ENCODE data around the gene FGF8. TPM values are rescaled to one million over a fixed set of nuclear protein-coding genes. Genes with fewer than 3 reads are reported as not detected.
A peak's percentile ranks its signal among the peaks of the same experiment; 100 is the strongest.

Gene FGF8
- total RNA-seq, 2 experiments from 2014 or later = not detected

- no peak overlapping the region for H3K27ac Mint-ChIP-seq
- H3K36me3 Mint-ChIP-seq (ENCODE audit: low read depth) = peaks cover 28% of the 10 kb centered on the region
- peaks cover 27% of the 10 kb centered on the region for H3K27me3 Mint-ChIP-seq
- no peaks in the 10 kb centered on the region for H3K9me3 Mint-ChIP-seq
- POLR2A ChIA-PET = interaction anchor here (1.6 kb wide), 1 partner anchor 193 kb away, joined by 4 read pairs; the partner anchor contains the start of genes DPCD and POLL
- H3K4me1 Mint-ChIP-seq = peaks cover 60% of the 10 kb centered on the region
- DNase-seq = peak; percentile 75
- CTCF ChIA-PET = interaction anchor here (0.5 to 4.7 kb wide), 29 partner anchors 9 to 568 kb away, joined by 3 to 30 read pairs (median 4); partner anchors contain the start of gene OGA
- peak overlapping the region; percentile 19 for H3K4me3 Mint-ChIP-seq
Measured at GRCh38 chr10:101780818-101781654, 5.1 kb upstream of the FGF8 start.

GRCh38 chr10:101780187-101780817, 4.4 kb upstream of the FGF8 start:
- no peak overlapping the region for H3K27ac Mint-ChIP-seq
- H3K36me3 Mint-ChIP-seq (ENCODE audit: low read depth) = peaks cover 22% of the 10 kb centered on the region
- H3K4me3 Mint-ChIP-seq = peak overlapping the region; percentile 65
- POLR2A ChIA-PET = no interaction called here
- H3K27me3 Mint-ChIP-seq = peaks cover 28% of the 10 kb centered on the region
- peaks cover 60% of the 10 kb centered on the region for H3K4me1 Mint-ChIP-seq
- no peak for DNase-seq
- H3K9me3 Mint-ChIP-seq = no peaks in the 10 kb centered on the region
- CTCF ChIA-PET = interaction anchor here (0.5 to 4.7 kb wide), 12 partner anchors 9 to 567 kb away, joined by 3 to 30 read pairs (median 5); no protein-coding TSS in a partner anchor

GRCh38 chr10:101779544-101780186, 3.8 kb upstream of the FGF8 start:
- H3K4me1 Mint-ChIP-seq = peaks cover 59% of the 10 kb centered on the region
- peak; percentile 84 for DNase-seq
- CTCF ChIA-PET = interaction anchor here (0.7 to 4.7 kb wide), 7 partner anchors 16 to 687 kb away, joined by 4 to 30 read pairs (median 6); no protein-coding TSS in a partner anchor
- POLR2A ChIA-PET = no interaction called here
- no peaks in the 10 kb centered on the region for H3K9me3 Mint-ChIP-seq
- no peak overlapping the region for H3K27ac Mint-ChIP-seq
- peaks cover 16% of the 10 kb centered on the region for H3K36me3 Mint-ChIP-seq (ENCODE audit: low read depth)
- H3K27me3 Mint-ChIP-seq = peaks cover 34% of the 10 kb centered on the region
- H3K4me3 Mint-ChIP-seq = peak overlapping the region; percentile 65

- no peak for DNase-seq
- H3K27ac Mint-ChIP-seq = peak overlapping the region; percentile 76
- H3K9me3 Mint-ChIP-seq = no peaks in the 10 kb centered on the region
- H3K4me1 Mint-ChIP-seq = peaks cover 53% of the 10 kb centered on the region
- CTCF ChIA-PET = interaction anchor here (0.6 to 1.2 kb wide), 4 partner anchors 58 to 686 kb away, joined by 3 to 6 read pairs (median 5); no protein-coding TSS in a partner anchor
- POLR2A ChIA-PET = no interaction called here
- H3K4me3 Mint-ChIP-seq = peak overlapping the region; percentile 65
- H3K36me3 Mint-ChIP-seq (ENCODE audit: low read depth) = peaks cover 10% of the 10 kb centered on the region
- H3K27me3 Mint-ChIP-seq = peaks cover 41% of the 10 kb centered on the region
Measured at GRCh38 chr10:101778781-101779543, 3.0 kb upstream of the FGF8 start.

GRCh38 chr10:101778151-101778780, 2.4 kb upstream of the FGF8 start:
- CTCF ChIA-PET = interaction anchor here (0.6 to 1.2 kb wide), 3 partner anchors 59 to 269 kb away, joined by 3 to 6 read pairs (median 4); no protein-coding TSS in a partner anchor
- Mint-ChIP-seq H3K27ac (no peak overlapping the region), H3K9me3 (no peaks in the 10 kb centered on the region), H3K27me3 (peaks cover 48% of the 10 kb centered on the region), H3K4me3 (no peak overlapping the region), H3K4me1 (peaks cover 53% of the 10 kb centered on the region), H3K36me3 (ENCODE audit: low read depth) (peaks cover 5% of the 10 kb centered on the region)
- POLR2A ChIA-PET = no interaction called here
- no peak for DNase-seq

GRCh38 chr10:101777619-101778145, 1.8 kb upstream of the FGF8 start:
- no peak overlapping the region for H3K27ac Mint-ChIP-seq
- H3K4me3 Mint-ChIP-seq = no peak overlapping the region
- ChIA-PET POLR2A (no interaction called here), CTCF (no interaction called here)
- DNase-seq = no peak
- H3K9me3 Mint-ChIP-seq = no peaks in the 10 kb centered on the region
- H3K36me3 Mint-ChIP-seq (ENCODE audit: low read depth) = peaks cover 2% of the 10 kb centered on the region
- peaks cover 47% of the 10 kb centered on the region for H3K4me1 Mint-ChIP-seq
- H3K27me3 Mint-ChIP-seq = peaks cover 54% of the 10 kb centered on the region

- CTCF ChIA-PET = no interaction called here
Measured at GRCh38 chr10:101776161-101776817, 375 bp upstream of the FGF8 start.

GRCh38 chr10:101774589-101775272, 1.2 kb downstream of the FGF8 start:
- ChIA-PET POLR2A (no interaction called here), CTCF (interaction anchor here (3.9 kb wide), 1 partner anchor 9 kb away, joined by 12 read pairs; the partner anchor contains the start of gene NPM3)
- H3K27me3 Mint-ChIP-seq = peaks cover 70% of the 10 kb centered on the region
- no peak overlapping the region for H3K27ac Mint-ChIP-seq
- no peak for DNase-seq
- peaks cover 25% of the 10 kb centered on the region for H3K4me1 Mint-ChIP-seq
- H3K4me3 Mint-ChIP-seq = no peak overlapping the region
- peaks cover 2% of the 10 kb centered on the region for H3K36me3 Mint-ChIP-seq (ENCODE audit: low read depth)
- no peaks in the 10 kb centered on the region for H3K9me3 Mint-ChIP-seq

More at GRCh38 chr10:101776161-101776817, 375 bp upstream of the FGF8 start:
- no peak for DNase-seq
- H3K27me3 Mint-ChIP-seq = peaks cover 66% of the 10 kb centered on the region
- H3K4me3 Mint-ChIP-seq = no peak overlapping the region
- no peak overlapping the region for H3K27ac Mint-ChIP-seq
- POLR2A ChIA-PET = no interaction called here
- H3K4me1 Mint-ChIP-seq = peaks cover 35% of the 10 kb centered on the region
- H3K9me3 Mint-ChIP-seq = no peaks in the 10 kb centered on the region
- peaks cover 2% of the 10 kb centered on the region for H3K36me3 Mint-ChIP-seq (ENCODE audit: low read depth)

- ChIA-PET CTCF (interaction anchor here (0.6 to 3.9 kb wide), 4 partner anchors 9 to 85 kb away, joined by 3 to 12 read pairs (median 4); partner anchors contain the start of gene NPM3), POLR2A (no interaction called here)
- no peak overlapping the region for H3K4me3 Mint-ChIP-seq
Measured at GRCh38 chr10:101773923-101774588, 1.9 kb downstream of the FGF8 start.

GRCh38 chr10:101772895-101773761, 2.8 kb downstream of the FGF8 start:
- ChIA-PET CTCF (interaction anchor here (0.6 to 3.9 kb wide), 5 partner anchors 10 to 170 kb away, joined by 3 to 12 read pairs (median 3); partner anchors contain the start of gene NPM3), POLR2A (no interaction called here)
- H3K4me1 Mint-ChIP-seq = peaks cover 14% of the 10 kb centered on the region
- no peak for DNase-seq
- H3K9me3 Mint-ChIP-seq = no peaks in the 10 kb centered on the region
- no peak overlapping the region for H3K4me3 Mint-ChIP-seq
- H3K27me3 Mint-ChIP-seq = peaks cover 63% of the 10 kb centered on the region
- H3K36me3 Mint-ChIP-seq (ENCODE audit: low read depth) = peaks cover 2% of the 10 kb centered on the region
- no peak overlapping the region for H3K27ac Mint-ChIP-seq

More at GRCh38 chr10:101773923-101774588, 1.9 kb downstream of the FGF8 start:
- peaks cover 70% of the 10 kb centered on the region for H3K27me3 Mint-ChIP-seq
- H3K4me1 Mint-ChIP-seq = peaks cover 19% of the 10 kb centered on the region
- H3K36me3 Mint-ChIP-seq (ENCODE audit: low read depth) = peaks cover 2% of the 10 kb centered on the region
- DNase-seq = no peak
- no peak overlapping the region for H3K27ac Mint-ChIP-seq
- H3K9me3 Mint-ChIP-seq = no peaks in the 10 kb centered on the region

Measured in activated CD4-positive, alpha-beta T cell treated with anti-CD3 and anti-CD28 coated beads, Interleukin-2, amount 10 ng/mL, durations not matched to agents 7 days and 5 days (primary cell).